Nephron progenitor cell (in vitro differentiated cells): Measurements from ENCODE around the gene MYL2.

Source experiments
- DNase-seq: peaks from one replicate; pipeline ENCODE4 v3.0.0; 2021
- H3K27ac Mint-ChIP-seq: 2 replicates; pipeline ENCODE4 v1.8.0; 2021; ENCODE audit warnings: mild to moderate bottlenecking, moderate library complexity, mixed read lengths
- H3K27me3 Mint-ChIP-seq: 2 replicates; pipeline ENCODE4 v1.8.0; 2021; ENCODE audit warnings: mild to moderate bottlenecking, low read depth, mixed read lengths; ENCODE audit not compliant: poor library complexity
- H3K36me3 Mint-ChIP-seq: 2 replicates; pipeline ENCODE4 v1.8.0; 2021; ENCODE audit warnings: low read depth, mixed read lengths
- H3K4me1 Mint-ChIP-seq: 2 replicates; pipeline ENCODE4 v1.8.0; 2021; ENCODE audit warnings: mixed read lengths
- H3K4me3 Mint-ChIP-seq: 2 replicates; pipeline ENCODE4 v1.8.0; 2021; ENCODE audit warnings: mild to moderate bottlenecking, moderate library complexity, mixed read lengths
- H3K9me3 Mint-ChIP-seq: 2 replicates; pipeline ENCODE4 v1.8.0; 2021; ENCODE audit warnings: mild to moderate bottlenecking, moderate library complexity, mixed read lengths
- CTCF ChIP-seq: fragments of 200-600 bp; sonication (generic); IDR thresholded peaks from 2 replicates; pipeline ENCODE4 v1.5.0; 2021; ENCODE audit warnings: antibody characterized with exemption

The MYL2 gene

GRCh38 chr12:110903511-110903910, 16.9 kb downstream of the MYL2 start:
- Mint-ChIP-seq H3K27me3 (peaks cover 3% of the 10 kb centered on the region), H3K9me3 (no peaks in the 10 kb centered on the region), H3K4me1 (peaks cover 24% of the 10 kb centered on the region)

GRCh38 chr12:110901401-110901800, 19.0 kb downstream of the MYL2 start:
- Mint-ChIP-seq H3K27ac (no peak overlapping the region), H3K27me3 (peaks cover 4% of the 10 kb centered on the region), H3K36me3 (no peaks in the 10 kb centered on the region), H3K4me3 (no peak overlapping the region), H3K4me1 (peaks cover 5% of the 10 kb centered on the region), H3K9me3 (no peaks in the 10 kb centered on the region)
- no peak for DNase-seq
- TF ChIP-seq CTCF, result no peak

More at GRCh38 chr12:110903511-110903910, 16.9 kb downstream of the MYL2 start:
- Mint-ChIP-seq H3K36me3 (no peaks in the 10 kb centered on the region), H3K4me3 (no peak overlapping the region), H3K27ac (no peak overlapping the region)
- no peak for TF ChIP-seq CTCF
- no peak for DNase-seq

- TF ChIP-seq CTCF, result no peak
- Mint-ChIP-seq H3K4me3 (no peak overlapping the region), H3K27ac (no peak overlapping the region), H3K4me1 (no peaks in the 10 kb centered on the region), H3K27me3 (peaks cover 15% of the 10 kb centered on the region), H3K9me3 (no peaks in the 10 kb centered on the region), H3K36me3 (no peaks in the 10 kb centered on the region)
- DNase-seq, result no peak
Measured at GRCh38 chr12:110896559-110896958, 23.8 kb downstream of the MYL2 start.

- Mint-ChIP-seq H3K36me3 (no peaks in the 10 kb centered on the region), H3K9me3 (no peaks in the 10 kb centered on the region), H3K27me3 (peaks cover 26% of the 10 kb centered on the region), H3K27ac (no peak overlapping the region), H3K4me3 (no peak overlapping the region), H3K4me1 (no peaks in the 10 kb centered on the region)
- DNase-seq, result no peak
- TF ChIP-seq CTCF, result no peak
Measured at GRCh38 chr12:110893956-110894355, 26.4 kb downstream of the MYL2 start.

GRCh38 chr12:110889361-110889760, 31.0 kb downstream of the MYL2 start:
- no peaks in the 10 kb centered on the region for H3K9me3 Mint-ChIP-seq
- H3K27me3 Mint-ChIP-seq, result peaks cover 24% of the 10 kb centered on the region
- DNase-seq, result no peak
- H3K36me3 Mint-ChIP-seq, result no peaks in the 10 kb centered on the region
- TF ChIP-seq CTCF, result no peak
- peaks cover 16% of the 10 kb centered on the region for H3K4me1 Mint-ChIP-seq
- no peak overlapping the region for H3K27ac Mint-ChIP-seq
- H3K4me3 Mint-ChIP-seq, result no peak overlapping the region

- DNase-seq, result no peak
- Mint-ChIP-seq H3K27ac (no peak overlapping the region), H3K4me1 (peaks cover 22% of the 10 kb centered on the region), H3K36me3 (no peaks in the 10 kb centered on the region), H3K27me3 (peaks cover 21% of the 10 kb centered on the region), H3K4me3 (no peak overlapping the region), H3K9me3 (no peaks in the 10 kb centered on the region)
- no peak for TF ChIP-seq CTCF
Measured at GRCh38 chr12:110888256-110888991, 32.0 kb downstream of the MYL2 start.
